ENCODE results near the gene CDK14. TPM values are rescaled to one million over a fixed set of nuclear protein-coding genes. Genes with fewer than 3 reads are reported as not detected.

The CDK14 gene
- total and polyA plus RNA-seq, 2 donors (not counting 1 experiment from before 2014, with no cell fraction given), result 42.1 to 167 TPM

DNA sequence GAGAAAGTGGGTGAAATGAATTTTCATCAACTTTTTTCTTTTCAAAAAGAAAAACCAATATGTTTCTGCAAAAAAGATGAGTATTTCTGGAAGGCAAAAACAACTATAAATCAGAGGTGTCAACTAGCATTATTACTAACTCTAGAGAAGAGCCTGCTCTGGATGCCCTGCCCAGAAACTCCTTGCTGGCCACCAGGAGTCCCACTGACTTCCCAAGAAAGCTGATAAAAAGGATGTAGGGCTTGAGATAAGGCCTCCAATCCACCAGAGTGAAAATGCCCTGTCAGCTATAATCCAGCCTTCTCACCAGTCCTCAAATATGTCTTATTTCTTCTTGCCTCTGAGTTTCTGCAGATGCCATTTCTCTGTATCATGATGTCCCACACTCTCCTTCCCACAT, 651.4 kb downstream of the CDK14 start:
- no peak for DNase-seq
- H3K4me1 ChIP-seq (ENCODE audit: control insufficient read depth in 2 of 2, insufficient read depth in 2 of 2, low read length in 2 of 2), result no peaks in the 10 kb centered on the region
- no peaks in the 10 kb centered on the region for H3K9me3 ChIP-seq (ENCODE audit: control extremely low read depth in 1 of 3, control insufficient read depth in 2 of 3, insufficient read depth in 1 of 3, low read length in 2 of 3)
- ChIA-PET CTCF (no interaction called here), POLR2A (no interaction called here)
- Mint-ChIP-seq H3K27me3 (peaks cover 15% of the 10 kb centered on the region), H3K27ac (no peak overlapping the region), H3K4me1 (no peaks in the 10 kb centered on the region), H3K9me3 (ENCODE audit: insufficient read depth) (no peaks in the 10 kb centered on the region), H3K4me3 (no peak overlapping the region)
- no peak for TF ChIP-seq EZH2 (IDR thresholded peaks at IDR 0.05; ENCODE audit: borderline replicate concordance, insufficient read depth, low read depth, low read length, poor library complexity, severe bottlenecking)
- TF ChIP-seq, protein P1, sequence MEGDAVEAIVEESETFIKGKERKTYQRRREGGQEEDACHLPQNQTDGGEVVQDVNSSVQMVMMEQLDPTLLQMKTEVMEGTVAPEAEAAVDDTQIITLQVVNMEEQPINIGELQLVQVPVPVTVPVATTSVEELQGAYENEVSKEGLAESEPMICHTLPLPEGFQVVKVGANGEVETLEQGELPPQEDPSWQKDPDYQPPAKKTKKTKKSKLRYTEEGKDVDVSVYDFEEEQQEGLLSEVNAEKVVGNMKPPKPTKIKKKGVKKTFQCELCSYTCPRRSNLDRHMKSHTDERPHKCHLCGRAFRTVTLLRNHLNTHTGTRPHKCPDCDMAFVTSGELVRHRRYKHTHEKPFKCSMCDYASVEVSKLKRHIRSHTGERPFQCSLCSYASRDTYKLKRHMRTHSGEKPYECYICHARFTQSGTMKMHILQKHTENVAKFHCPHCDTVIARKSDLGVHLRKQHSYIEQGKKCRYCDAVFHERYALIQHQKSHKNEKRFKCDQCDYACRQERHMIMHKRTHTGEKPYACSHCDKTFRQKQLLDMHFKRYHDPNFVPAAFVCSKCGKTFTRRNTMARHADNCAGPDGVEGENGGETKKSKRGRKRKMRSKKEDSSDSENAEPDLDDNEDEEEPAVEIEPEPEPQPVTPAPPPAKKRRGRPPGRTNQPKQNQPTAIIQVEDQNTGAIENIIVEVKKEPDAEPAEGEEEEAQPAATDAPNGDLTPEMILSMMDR (IDR thresholded peaks at IDR 0.05), result no peak
- H3K27ac ChIP-seq (ENCODE audit: low read length in 2 of 2), result no peak overlapping the region
- ATAC-seq (ENCODE audit: low read depth), result no peak
- peaks cover 0 to 5% (median 2%) of the 10 kb centered on the region in 4 experiments for H3K27me3 ChIP-seq (replicated peaks in 1 of 4; ENCODE audit: control extremely low read depth in 1 of 4, control insufficient read depth in 3 of 4, insufficient read depth in 4 of 4, low read length in 3 of 4)
- H4K20me1 ChIP-seq (ENCODE audit: control insufficient read depth, insufficient read depth, low read length, poor library complexity, severe bottlenecking), result no peaks in the 10 kb centered on the region
- no peak overlapping the region for H3K4me3 ChIP-seq (ENCODE audit: control extremely low read depth in 1 of 5, extremely low read depth in 1 of 5, insufficient read depth in 1 of 5, low read depth in 2 of 5, low read length in 4 of 5)
- H3K4me2 ChIP-seq (replicated peaks; ENCODE audit: low read depth, low read length, poor library complexity, severe bottlenecking), result no peak overlapping the region
- H3K79me2 ChIP-seq (ENCODE audit: control insufficient read depth, insufficient read depth, low read length), result no peaks in the 10 kb centered on the region
- intact Hi-C loops (cut with micrococcal nuclease), result no loop called here
- no peaks in the 10 kb centered on the region for H3K36me3 ChIP-seq (replicated peaks in 1 of 2; ENCODE audit: control extremely low read depth in 1 of 2, control insufficient read depth in 1 of 2, extremely low read depth in 1 of 2, insufficient read depth in 2 of 2, low read length in 1 of 2)
- no peak overlapping the region for H3K9ac ChIP-seq (ENCODE audit: low read length)
- H2AFZ ChIP-seq (ENCODE audit: insufficient read depth, low read depth, low read length, poor library complexity, severe bottlenecking), result no peak overlapping the region

DNA sequence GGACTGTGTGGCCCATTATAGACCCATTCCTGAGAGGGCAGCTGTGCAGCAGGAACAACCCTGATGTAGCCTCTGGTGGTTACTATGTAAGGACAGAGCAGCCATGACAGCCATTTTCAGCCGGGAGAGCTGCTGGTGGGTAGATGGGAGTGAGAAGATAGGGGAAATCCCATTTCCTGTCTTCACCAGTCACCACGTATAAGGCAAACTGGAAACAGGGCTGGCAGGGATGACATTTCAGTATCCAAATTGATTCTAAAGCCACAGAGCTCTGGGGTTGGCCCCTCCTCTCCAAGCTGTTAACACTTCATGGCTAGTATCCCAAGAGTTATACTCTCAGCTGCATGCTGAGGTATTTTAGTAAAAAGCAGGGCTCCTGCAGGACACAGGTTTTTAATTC, 652.9 kb downstream of the CDK14 start:
- H3K4me3 Mint-ChIP-seq, result no peak overlapping the region
- Histone ChIP-seq H3K27ac (ENCODE audit: low read length in 2 of 2) (no peak overlapping the region), H3K79me2 (ENCODE audit: control insufficient read depth, insufficient read depth, low read length) (no peaks in the 10 kb centered on the region), H3K9me3 (ENCODE audit: control extremely low read depth in 1 of 3, control insufficient read depth in 2 of 3, insufficient read depth in 1 of 3, low read length in 2 of 3) (no peaks in the 10 kb centered on the region), H2AFZ (ENCODE audit: insufficient read depth, low read depth, low read length, poor library complexity, severe bottlenecking) (no peak overlapping the region), H3K4me2 (replicated peaks; ENCODE audit: low read depth, low read length, poor library complexity, severe bottlenecking) (no peak overlapping the region), H3K9ac (ENCODE audit: low read length) (no peak overlapping the region), H4K20me1 (ENCODE audit: control insufficient read depth, insufficient read depth, low read length, poor library complexity, severe bottlenecking) (no peaks in the 10 kb centered on the region), H3K36me3 (replicated peaks in 1 of 2; ENCODE audit: control extremely low read depth in 1 of 2, control insufficient read depth in 1 of 2, extremely low read depth in 1 of 2, insufficient read depth in 2 of 2, low read length in 1 of 2) (no peaks in the 10 kb centered on the region), H3K27me3 (replicated peaks in 1 of 4; ENCODE audit: control extremely low read depth in 1 of 4, control insufficient read depth in 3 of 4, insufficient read depth in 4 of 4, low read length in 3 of 4) (peaks cover 0 to 4% (median under 1%) of the 10 kb centered on the region in 4 experiments), H3K4me3 (ENCODE audit: control extremely low read depth in 1 of 5, extremely low read depth in 1 of 5, insufficient read depth in 1 of 5, low read depth in 2 of 5, low read length in 4 of 5) (no peak overlapping the region), H3K4me1 (ENCODE audit: control insufficient read depth in 2 of 2, insufficient read depth in 2 of 2, low read length in 2 of 2) (no peaks in the 10 kb centered on the region)
- 68% methylated on average over 2 of the region's 2 CpGs for WGBS (ENCODE audit: insufficient coverage)
- DNase-seq (no peak), ATAC-seq (ENCODE audit: low read depth) (no peak)
- CTCF ChIA-PET, result interaction anchor here (0.8 kb wide), 1 partner anchor 159 kb away, joined by 3 read pairs; no protein-coding TSS in a partner anchor
- intact Hi-C loops (cut with micrococcal nuclease), result no loop called here
- no peaks in the 10 kb centered on the region for H3K4me1 Mint-ChIP-seq
- POLR2A ChIA-PET, result interaction anchor here (0.7 kb wide), 1 partner anchor 593 kb away, joined by 4 read pairs; no protein-coding TSS in a partner anchor
- TF ChIP-seq, protein P1 (IDR thresholded peaks at IDR 0.05), result no peak
- TF ChIP-seq EZH2 (IDR thresholded peaks at IDR 0.05; ENCODE audit: borderline replicate concordance, insufficient read depth, low read depth, low read length, poor library complexity, severe bottlenecking), result no peak
- H3K9me3 Mint-ChIP-seq (ENCODE audit: insufficient read depth), result peaks cover 2% of the 10 kb centered on the region
- no peak overlapping the region for H3K27ac Mint-ChIP-seq
- peaks cover 19% of the 10 kb centered on the region for H3K27me3 Mint-ChIP-seq
